K562 (cell line): ENCODE results near the gene UGP2. TPM values are rescaled to one million over a fixed set of nuclear protein-coding genes. Genes with fewer than 3 reads are reported as not detected.

Experiments
- ATF1 ChIP-seq, 2 experiments: fragments of 450-650 bp in 1 of 2; IDR thresholded peaks; 2 replicates each; pipeline ENCODE4 v1.6.1; 2016; ENCODE audit warnings: missing compliant biosample characterization in 1 of 2, missing genetic modification characterization in 1 of 2
- ELF1 ChIP-seq: fragments of 200-800 bp; sonication (Bioruptor generic); IDR thresholded peaks from 2 replicates; pipeline ENCODE4 v1.6.1; 2016; ENCODE audit warnings: missing genetic modification characterization, missing compliant biosample characterization
- ESRRB ChIP-seq: fragments of 250-450 bp; sonication (Bioruptor Pico); IDR thresholded peaks from 2 replicates; pipeline ENCODE4 v1.5.0; 2020; ENCODE audit warnings: mild to moderate bottlenecking, moderate library complexity, borderline replicate concordance
- ETS2 ChIP-seq: IDR thresholded peaks from 2 replicates; pipeline ENCODE4 v1.6.1; 2016; ENCODE audit warnings: borderline replicate concordance, missing genetic modification characterization, mild to moderate bottlenecking, moderate library complexity, missing compliant biosample characterization; ENCODE audit not compliant: poor library complexity, severe bottlenecking
- EZH2 ChIP-seq: IDR thresholded peaks from 2 replicates; pipeline ENCODE4 v1.6.1; 2012; ENCODE audit warnings: low read depth, mild to moderate bottlenecking, inconsistent platforms, low read length, borderline replicate concordance
- HOMEZ ChIP-seq: fragments of 250-450 bp; sonication (Bioruptor Pico); IDR thresholded peaks from 2 replicates; pipeline ENCODE4 v1.4.0; 2020; ENCODE audit warnings: mild to moderate bottlenecking, moderate library complexity
- IRF9 ChIP-seq: fragments of 450-650 bp; IDR thresholded peaks from 2 replicates; pipeline ENCODE4 v1.6.1; 2016; ENCODE audit warnings: missing biosample characterization, missing genetic modification characterization
- MGA ChIP-seq: fragments of 450-650 bp; IDR thresholded peaks from 2 replicates; pipeline ENCODE4 v1.6.1; 2016; ENCODE audit warnings: mild to moderate bottlenecking, moderate library complexity
- RFX5 ChIP-seq: IDR thresholded peaks from 2 replicates; pipeline ENCODE4 v1.6.1; 2011; ENCODE audit warnings: low read depth, mild to moderate bottlenecking, improper control_type of control experiment, low read length
- SMAD1 ChIP-seq: fragments of 150-350 bp; IDR thresholded peaks from 2 replicates; pipeline ENCODE4 v1.6.1; 2014; ENCODE audit warnings: low read length, low read depth; ENCODE audit not compliant: partially characterized antibody
- TCF7L2 ChIP-seq: fragments of 150-350 bp; IDR thresholded peaks from 2 replicates; pipeline ENCODE4 v1.6.1; 2016; ENCODE audit warnings: low read depth, mild to moderate bottlenecking, low read length, moderate library complexity
- ZNF197 ChIP-seq: fragments of 200-800 bp; sonication (Bioruptor generic); IDR thresholded peaks from 2 replicates; pipeline ENCODE4 v1.6.1; 2016; ENCODE audit warnings: low read depth, missing genetic modification characterization, missing compliant biosample characterization
- ZNF584 ChIP-seq: fragments of 200-800 bp; sonication (Bioruptor generic); IDR thresholded peaks from 2 replicates; pipeline ENCODE4 v1.6.1; 2016; ENCODE audit warnings: low read depth, mild to moderate bottlenecking, missing genetic modification characterization, missing compliant biosample characterization
- polyA plus RNA-seq, 8 experiments: library from polyadenylated mRNA; depleted of rRNA in 4 of 8; stranded (reverse) in 5 of 8; unstranded in 3 of 8; fragments of >200 nt; fragmentation: Nextera tagmentation in 2 of 8; fragmentation: Illumina TruSeq in 1 of 8; extraction: Ambion mirVana in 2 of 8; extraction: Trizol in 1 of 8; gene quantifications; 2 replicates each; pipeline versions ENCODE4 v1.2.1 to v1.2.3, GENCODE V29; 2011 to 2014; ENCODE audit warnings: inconsistent platforms in 1 of 8, missing spikeins in 1 of 8
- total RNA-seq, 7 experiments: library from RNA; depleted of rRNA in 6 of 7; stranded (reverse); fragments of >200 nt in 6 of 7; fragmentation: Illumina TruSeq in 2 of 7; extraction: Trizol in 2 of 7; gene quantifications; 2 replicates each; pipeline versions ENCODE4 v1.2.1 to v1.2.3, GENCODE V29; 2011 to 2021; ENCODE audit warnings: low replicate concordance in 1 of 7

The UGP2 gene
- total and polyA plus RNA-seq, 9 of the 15 experiments (the other 6 are each of a cell fraction or from before 2014, with no cell fraction given) = 25.2 to 69.3 (median 58.9) TPM

- TF ChIP-seq TCF7L2 = no peak
- TF ChIP-seq MGA = no peak
- no peak for TF ChIP-seq ZNF197 (CRISPR knock-in tag)
- peak; percentile 96 for TF ChIP-seq ELF1
- TF ChIP-seq HOMEZ (CRISPR knock-in tag) = no peak
- no peak for TF ChIP-seq SMAD1
- TF ChIP-seq EZH2 = no peak
- TF ChIP-seq IRF9 (tag) = no peak
- TF ChIP-seq RFX5 = no peak
- TF ChIP-seq ETS2 = no peak
- TF ChIP-seq ATF1 (CRISPR knock-in tag; IDR thresholded peaks at IDR 0.05) = no peak
- peak; percentile 92 for TF ChIP-seq ATF1 (tag; IDR thresholded peaks at IDR 0.05)
- 0 out of 2 replicates have a peak, but pooled peaks have one; percentile 27 for TF ChIP-seq ZNF584
- TF ChIP-seq ESRRB (CRISPR knock-in tag) = no peak
These were observed 877 bp upstream of the UGP2 start (continued) for GRCh38 chr2:63840785-63841253.
